Liver (tissue), 9 donors: Measurements from ENCODE around the gene NIPBL. TPM values are rescaled to one million over a fixed set of nuclear protein-coding genes. Genes with fewer than 3 reads are reported as not detected.

Experiments
- DNase-seq: peaks from one replicate; pipeline ENCODE4 v3.0.0-alpha.2; 2017; ENCODE audit warnings: low spot score
- H3K27ac ChIP-seq, 2 donors: one replicate each; pipeline ENCODE4 v1.7.0; 2013; ENCODE audit warnings: inconsistent platforms in 2 of 2, low read length in 2 of 2, control low read depth in 1 of 2, low read depth in 1 of 2, mild to moderate bottlenecking in 1 of 2
- H3K27me3 ChIP-seq, 4 donors: one replicate each; pipeline versions ENCODE4 v1.6.1 to v1.7.0; 2013; ENCODE audit warnings: low read length in 3 of 4, inconsistent platforms in 1 of 4, mild to moderate bottlenecking in 1 of 4, moderate library complexity in 1 of 4; ENCODE audit not compliant: control insufficient read depth in 4 of 4, insufficient read depth in 4 of 4
- H3K36me3 ChIP-seq, 4 donors: one replicate each; pipeline versions ENCODE4 v1.6.1 to v1.7.0; 2013; ENCODE audit warnings: low read length in 3 of 4, mild to moderate bottlenecking in 3 of 4, low read depth in 1 of 4, moderate library complexity in 1 of 4; ENCODE audit not compliant: control insufficient read depth in 4 of 4, insufficient read depth in 3 of 4
- H3K4me1 ChIP-seq, 4 donors: one replicate each; pipeline versions ENCODE4 v1.6.1 to v1.7.0; 2013; ENCODE audit warnings: low read length in 3 of 4, mild to moderate bottlenecking in 3 of 4, moderate library complexity in 1 of 4; ENCODE audit not compliant: control insufficient read depth in 4 of 4, insufficient read depth in 4 of 4
- H3K4me3 ChIP-seq, 3 donors: one replicate each; pipeline versions ENCODE4 v1.6.1 to v1.7.0; 2013; ENCODE audit warnings: low read length in 3 of 3, control low read depth in 1 of 3, low read depth in 1 of 3, mild to moderate bottlenecking in 1 of 3
- H3K9ac ChIP-seq, 2 donors: one replicate each; pipeline ENCODE4 v1.7.0; 2013; ENCODE audit warnings: low read length in 2 of 2, mild to moderate bottlenecking in 2 of 2, moderate library complexity in 2 of 2, control low read depth in 1 of 2, low read depth in 1 of 2
- H3K9me3 ChIP-seq, 4 donors: one replicate each; pipeline versions ENCODE4 v1.6.1 to v1.7.0; 2013; ENCODE audit warnings: low read length in 3 of 4; ENCODE audit not compliant: control insufficient read depth in 4 of 4
- EGR1 ChIP-seq, 2 donors: IDR thresholded peaks; 2 replicates each; pipeline ENCODE4 v1.6.1; 2016 to 2018; ENCODE audit warnings: antibody characterized with exemption in 2 of 2, low read depth in 2 of 2
- FOXA1 ChIP-seq: IDR thresholded peaks from 2 replicates; pipeline ENCODE4 v1.6.1; 2016; ENCODE audit warnings: antibody characterized with exemption
- FOXA2 ChIP-seq: IDR thresholded peaks from 2 replicates; pipeline ENCODE4 v1.6.1; 2016; ENCODE audit warnings: antibody characterized with exemption
- HNF4A ChIP-seq, 2 donors: conservative IDR thresholded peaks; 2 replicates each; pipeline ENCODE4 v1.6.1; 2016; ENCODE audit warnings: antibody characterized with exemption in 2 of 2, mild to moderate bottlenecking in 2 of 2
- JUND ChIP-seq, 2 donors: IDR thresholded peaks; 2 replicates each; pipeline ENCODE4 v1.6.1; 2016; ENCODE audit warnings: antibody characterized with exemption in 2 of 2
- MAX ChIP-seq: IDR thresholded peaks from 2 replicates; pipeline ENCODE4 v1.6.1; 2016; ENCODE audit warnings: antibody characterized with exemption
- NR2F2 ChIP-seq: IDR thresholded peaks from 2 replicates; pipeline ENCODE4 v1.6.1; 2016; ENCODE audit warnings: antibody characterized with exemption
- RAD21 ChIP-seq, 2 donors: IDR thresholded peaks; 2 replicates each; pipeline ENCODE4 v1.6.1; 2016; ENCODE audit warnings: antibody characterized with exemption in 2 of 2, mild to moderate bottlenecking in 2 of 2
- REST ChIP-seq: IDR thresholded peaks from 2 replicates; pipeline ENCODE4 v1.6.1; 2016; ENCODE audit warnings: antibody characterized with exemption, mild to moderate bottlenecking
- SP1 ChIP-seq: IDR thresholded peaks from 2 replicates; pipeline ENCODE4 v1.6.1; 2018; ENCODE audit warnings: antibody characterized with exemption, mild to moderate bottlenecking
- YY1 ChIP-seq: IDR thresholded peaks from 2 replicates; pipeline ENCODE4 v1.6.1; 2016; ENCODE audit warnings: antibody characterized with exemption, mild to moderate bottlenecking
- WGBS: extraction: QIAGEN DNeasy Blood & Tissue Kit; methylation state at CpG from one replicate; pipeline ENCODE4 v1.1.7; 2013; 5-methylcytosine and 5-hydroxymethylcytosine counted together
- polyA plus RNA-seq, 2 donors: library from polyadenylated mRNA; stranded (reverse) in 1 of 2; unstranded in 1 of 2; fragments of 200-250 nt in 1 of 2; fragments of >200 nt in 1 of 2; fragmentation: Nextera tagmentation in 1 of 2; extraction: Ambion mirVana in 1 of 2; gene quantifications; one replicate each; pipeline versions ENCODE4 v1.2.1 to v1.2.3, GENCODE V29; 2013 to 2015
- total RNA-seq, 2 donors: library from RNA; depleted of rRNA; stranded (reverse); fragments of >200 nt; gene quantifications; one replicate each; pipeline ENCODE4 v1.2.3, GENCODE V29; 2014
- donor health status: healthy.
- donor health status: healthy.
- donor health status: healthy.
- donor health status: healthy.
- donor health status: healthy.

The NIPBL gene
- total and polyA plus RNA-seq, 4 donors = 4.9 to 30.3 (median 21.0) TPM

- TF ChIP-seq REST (no peak), RAD21 (IDR thresholded peaks at IDR 0.05) (no peak), NR2F2 (no peak), EGR1 (IDR thresholded peaks at IDR 0.05; ENCODE audit: low read depth in 2 of 2) (no peak), SP1 (no peak), YY1 (no peak), JUND (IDR thresholded peaks at IDR 0.05) (no peak), MAX (no peak)
Measured at GRCh38 chr5:36982146-36982545, 105.6 kb downstream of the NIPBL start (continued).

- DNase-seq = no peak
- WGBS = 98% methylated on average over 10 of the region's 10 CpGs
- H3K9me3 ChIP-seq = no peaks in the 10 kb centered on the region
Measured at GRCh38 chr5:36985387-36985786, 108.8 kb downstream of the NIPBL start.

More at GRCh38 chr5:36985387-36985786, 108.8 kb downstream of the NIPBL start:
- Histone ChIP-seq H3K36me3 (peaks cover 0 to 9% (median 5%) of the 10 kb centered on the region in 4 donors), H3K27me3 (no peaks in the 10 kb centered on the region), H3K4me3 (no peak overlapping the region), H3K27ac (no peak overlapping the region), H3K9ac (no peak overlapping the region), H3K4me1 (no peaks in the 10 kb centered on the region)
- TF ChIP-seq YY1 (no peak), FOXA1 (no peak), HNF4A (conservative IDR thresholded peaks at IDR 0.05) (no peak), FOXA2 (no peak), REST (no peak)
